ENCODE data around the gene CDC25C.
A peak's percentile ranks its signal among the peaks of the same experiment; 100 is the strongest.

The CDC25C gene

DNA sequence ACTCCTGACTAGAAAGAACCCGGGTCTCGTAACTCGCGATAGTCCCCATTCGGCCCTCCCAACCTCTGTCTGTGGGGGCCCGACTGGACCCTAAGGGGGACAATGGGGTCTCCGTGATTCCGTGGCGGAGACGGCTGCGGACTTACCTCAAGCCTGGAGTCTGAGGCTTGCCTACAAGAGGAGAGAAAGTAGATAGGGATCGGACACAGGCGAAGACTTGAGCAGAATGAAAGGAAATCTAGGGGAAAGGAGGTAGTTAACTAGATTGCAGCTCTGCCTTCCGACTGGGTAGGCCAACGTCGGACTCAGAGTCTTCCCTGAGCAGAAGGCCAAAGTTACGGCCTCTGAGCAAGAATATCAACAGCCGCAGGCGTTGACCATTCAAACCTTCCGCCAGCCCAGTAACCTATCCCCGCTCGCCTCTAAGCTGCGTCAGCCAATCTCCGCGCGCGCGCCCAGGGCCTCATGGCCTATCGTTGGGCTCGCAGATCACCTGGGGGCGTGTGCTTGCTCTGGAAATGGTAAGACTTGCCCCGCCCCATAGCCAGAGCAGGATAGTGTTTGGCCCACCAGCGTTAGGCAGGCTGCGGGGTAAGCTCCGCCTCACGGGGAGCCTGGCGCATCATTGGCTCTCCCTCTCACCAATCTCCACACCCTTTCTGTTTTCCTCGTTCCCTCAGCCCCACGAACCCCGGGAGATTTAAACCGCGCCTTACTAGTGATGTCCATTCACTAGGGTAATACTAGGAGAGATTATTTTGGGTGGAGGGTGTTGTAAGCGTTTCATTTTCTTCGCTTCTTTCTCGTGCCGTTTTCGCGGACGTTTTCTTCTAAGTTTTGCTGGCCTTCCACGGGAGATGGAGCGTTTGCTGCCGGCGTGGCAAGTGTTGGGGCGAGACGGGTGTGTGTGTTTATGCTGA lies at the start of gene CDC25C:
CDC25C (minus strand) TSS at position 356 of the 920 bp plus-strand sequence. CDS start 624 bp downstream, outside the sequence.
- DNase-seq: peak; percentile 99

DNA sequence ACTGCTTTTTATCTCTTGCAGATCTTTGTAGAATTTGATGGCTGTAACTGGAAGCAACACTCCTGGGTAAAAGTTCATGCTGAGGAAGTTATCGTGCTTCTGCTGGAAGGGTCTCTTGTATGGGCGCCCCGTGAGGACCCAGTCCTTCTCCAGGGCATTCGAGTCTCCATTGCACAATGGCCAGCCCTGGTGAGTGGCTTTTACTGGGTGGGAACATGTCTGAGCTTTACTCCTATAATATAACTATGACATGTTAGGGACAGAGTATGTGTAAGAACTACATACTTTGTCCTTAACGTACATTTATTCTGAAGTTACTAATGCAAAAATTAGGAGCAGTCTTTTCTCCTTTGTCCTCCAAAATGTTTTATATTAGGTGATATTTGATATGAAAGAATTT lies 41.0 kb upstream of the CDC25C start:
- no peak for DNase-seq

DNA sequence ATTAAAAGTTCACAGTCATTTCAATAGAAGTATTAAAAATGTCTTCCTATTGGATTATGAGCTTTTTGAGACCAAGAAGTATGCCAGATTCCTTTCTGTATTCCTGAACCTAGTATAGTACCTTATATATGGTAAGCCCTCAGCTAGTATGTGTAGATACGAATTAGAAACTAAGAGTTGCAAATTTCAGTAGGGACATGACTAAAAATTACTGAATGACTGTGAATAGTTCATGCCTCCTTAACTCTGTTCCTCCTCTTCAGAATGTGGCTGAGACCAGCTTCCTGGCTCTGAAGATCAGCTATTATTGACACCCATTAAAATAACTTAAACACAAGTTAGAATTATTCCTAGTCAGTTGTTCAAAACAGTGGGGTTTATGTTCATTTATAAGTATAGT lies 40.6 kb upstream of the CDC25C start:
- DNase-seq: no peak

DNA sequence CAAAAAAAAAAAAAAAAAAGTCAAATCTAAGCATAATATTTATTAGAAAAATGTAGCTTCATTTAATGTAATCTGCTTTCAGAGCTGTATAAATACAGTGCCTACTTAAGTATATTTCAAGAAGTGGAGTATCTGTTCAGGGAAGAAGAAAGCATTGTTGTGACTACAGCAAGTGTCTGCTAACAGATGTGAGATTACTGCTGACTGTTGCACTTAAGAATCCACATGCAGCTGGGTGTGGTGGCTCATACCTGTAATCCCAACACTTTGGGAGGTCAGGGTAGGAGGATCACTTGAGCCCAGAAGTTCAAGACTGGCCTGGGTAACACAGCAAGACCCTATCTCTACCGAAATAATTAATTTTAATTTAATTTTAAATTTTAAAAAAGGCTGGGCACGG lies 39.9 kb upstream of the CDC25C start:
- no peak for DNase-seq

DNA sequence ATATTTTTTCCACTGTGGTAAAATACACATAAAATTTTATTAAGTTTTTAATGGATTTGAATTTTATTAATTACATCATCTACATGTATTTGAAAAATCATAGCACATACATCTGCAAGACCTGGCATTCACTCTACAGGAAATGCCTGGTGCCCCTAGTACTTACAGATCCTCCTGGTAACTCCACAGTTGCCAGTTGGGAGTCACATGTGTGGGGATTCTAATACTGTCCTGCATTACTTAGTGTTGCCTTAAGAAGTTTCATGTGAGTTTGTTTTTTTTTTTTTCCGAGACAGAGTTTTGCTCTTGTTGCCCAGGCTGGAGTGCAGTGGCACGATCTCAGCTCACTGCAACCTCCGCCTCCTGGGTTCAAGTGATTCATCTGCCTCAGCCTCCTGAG lies 38.9 kb upstream of the CDC25C start:
- peak; percentile 44 to 51 (median 51) for DNase-seq

DNA sequence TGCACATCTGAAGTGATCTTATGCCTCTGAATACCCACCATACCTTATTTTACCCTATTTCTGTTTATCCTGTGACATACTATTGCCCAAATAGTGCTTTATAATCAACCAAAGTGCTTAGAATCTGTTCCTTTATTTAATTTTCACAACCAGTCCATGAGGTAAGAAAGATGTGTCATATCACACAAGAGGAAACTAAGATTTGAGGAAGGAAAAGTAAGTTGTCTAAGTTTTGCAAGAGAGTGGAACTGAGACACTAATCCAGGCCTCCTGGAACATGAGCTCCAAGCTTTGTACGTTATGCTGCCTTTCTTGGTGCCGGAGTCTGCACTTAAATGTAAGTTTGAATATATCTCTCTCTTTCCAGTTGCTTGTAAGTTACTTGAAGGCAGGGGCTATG lies 38.1 kb upstream of the CDC25C start:
- DNase-seq: peak; percentile 68 to 94 (median 91)

DNA sequence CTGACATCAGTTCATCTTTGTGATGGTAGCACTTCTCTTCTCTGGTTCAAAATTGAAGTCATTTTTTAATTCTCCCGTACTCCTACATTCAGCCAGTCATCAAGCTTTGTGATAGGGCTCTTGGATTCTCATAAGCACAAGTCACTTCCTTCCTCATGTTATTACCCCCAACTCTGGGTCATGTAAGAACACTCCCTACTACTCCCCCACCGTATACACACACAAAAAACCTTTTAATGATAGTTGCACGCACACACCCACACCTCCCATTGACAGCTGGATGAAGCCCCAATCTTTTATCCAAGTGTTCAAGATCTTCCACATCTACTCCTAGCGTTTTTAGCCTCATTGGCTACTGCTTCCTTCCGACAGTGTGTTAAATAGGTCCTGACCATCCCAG lies 37.7 kb upstream of the CDC25C start:
- peak; percentile 57 to 81 (median 79) for DNase-seq

DNA sequence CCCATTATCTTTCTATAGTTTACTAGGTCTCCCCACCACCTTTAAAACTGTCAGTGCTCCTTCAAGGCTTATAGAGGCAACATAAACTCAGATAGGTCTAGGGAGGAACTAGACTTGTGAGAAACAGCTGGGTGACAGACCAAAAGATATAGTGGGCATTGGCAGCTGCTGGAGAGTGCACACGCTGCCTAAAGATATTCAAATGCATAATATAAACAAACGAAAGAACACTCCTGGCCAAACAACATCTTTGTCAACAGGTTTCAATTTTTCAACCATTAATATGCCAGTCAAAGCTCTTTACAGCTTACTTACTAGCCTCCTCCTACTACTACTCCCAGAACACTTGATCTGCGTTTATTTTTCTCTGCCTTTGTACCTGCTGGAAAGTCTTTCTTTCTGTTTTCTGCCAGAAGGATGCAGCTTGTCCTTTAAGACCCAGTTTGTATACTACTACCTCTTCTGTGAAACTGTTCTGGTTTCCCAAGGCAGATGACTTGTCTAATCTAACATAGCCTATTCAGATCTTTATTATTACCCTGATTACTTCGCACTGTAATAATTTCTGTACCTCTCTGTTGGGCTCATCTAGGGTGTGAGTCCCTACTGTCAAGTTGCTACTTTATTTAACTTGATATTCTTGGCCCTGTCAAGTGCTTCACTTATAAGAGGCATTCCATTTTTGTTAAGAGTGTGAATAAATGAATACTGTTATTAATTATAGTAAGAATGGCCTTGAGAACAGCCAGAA lies 35.2 kb upstream of the CDC25C start:
- DNase-seq: no peak

DNA sequence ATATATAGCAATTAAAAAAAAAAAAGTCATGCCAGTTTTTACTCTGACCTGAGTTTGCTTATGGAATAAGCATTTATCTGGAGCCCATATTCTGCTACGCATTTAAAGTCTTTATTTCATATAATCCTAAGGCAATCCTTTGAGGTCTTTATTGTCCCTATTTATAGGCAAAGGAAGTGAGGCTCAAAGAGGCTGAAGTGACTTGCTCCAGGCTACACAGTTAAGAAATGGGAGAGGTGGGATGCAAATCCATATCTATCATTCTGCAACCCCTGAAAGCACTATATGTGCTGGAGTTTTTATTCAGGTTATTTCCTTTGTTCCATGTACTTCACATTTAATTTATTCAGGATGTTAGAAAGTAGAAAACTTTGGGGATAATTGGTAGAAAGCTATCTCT lies 33.0 kb upstream of the CDC25C start:
- no peak for DNase-seq

DNA sequence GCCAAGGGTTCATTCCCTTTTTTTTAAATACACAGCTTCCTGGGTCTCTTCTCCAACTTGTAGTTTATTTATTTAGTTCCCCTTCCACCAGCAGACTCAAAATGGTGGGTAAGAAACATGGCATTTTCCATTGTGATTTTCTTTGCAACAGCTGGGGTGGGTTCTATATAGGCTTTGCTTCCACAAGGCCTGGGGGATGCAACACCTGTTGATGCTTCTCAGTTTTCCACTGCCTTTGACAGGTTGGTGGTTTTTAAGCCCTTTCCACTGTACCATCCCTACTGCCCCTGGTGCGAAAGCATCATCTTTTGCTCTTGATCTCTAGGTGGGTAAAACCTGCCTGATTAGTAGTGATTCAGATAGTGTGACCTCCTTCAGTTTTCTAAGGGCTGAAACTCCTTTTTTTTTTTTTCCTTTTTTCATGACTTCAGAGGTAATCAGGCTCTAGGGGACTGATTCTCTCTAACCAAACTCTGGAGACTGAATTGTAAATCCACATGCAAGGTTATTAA lies 29.4 kb upstream of the CDC25C start:
- no peak for DNase-seq

DNA sequence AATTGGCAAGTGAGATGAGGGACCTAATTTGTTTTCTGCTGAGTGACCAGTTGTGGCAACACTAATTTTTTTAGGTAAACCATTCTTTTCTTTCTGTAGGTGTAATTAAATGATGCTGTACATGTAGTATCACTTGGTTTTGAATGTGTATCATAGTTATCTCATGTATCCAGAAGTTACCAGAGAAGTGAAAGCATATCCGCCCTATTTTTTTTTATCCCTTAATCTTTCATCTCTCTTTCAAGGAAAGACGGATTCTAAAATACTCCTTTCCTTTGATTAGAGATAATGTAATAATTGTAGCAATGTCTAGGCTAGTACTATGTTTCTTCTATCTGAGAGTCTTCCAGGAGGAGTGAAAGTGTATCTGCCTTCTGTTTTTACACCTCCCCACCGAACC lies 28.0 kb upstream of the CDC25C start:
- DNase-seq: no peak

DNA sequence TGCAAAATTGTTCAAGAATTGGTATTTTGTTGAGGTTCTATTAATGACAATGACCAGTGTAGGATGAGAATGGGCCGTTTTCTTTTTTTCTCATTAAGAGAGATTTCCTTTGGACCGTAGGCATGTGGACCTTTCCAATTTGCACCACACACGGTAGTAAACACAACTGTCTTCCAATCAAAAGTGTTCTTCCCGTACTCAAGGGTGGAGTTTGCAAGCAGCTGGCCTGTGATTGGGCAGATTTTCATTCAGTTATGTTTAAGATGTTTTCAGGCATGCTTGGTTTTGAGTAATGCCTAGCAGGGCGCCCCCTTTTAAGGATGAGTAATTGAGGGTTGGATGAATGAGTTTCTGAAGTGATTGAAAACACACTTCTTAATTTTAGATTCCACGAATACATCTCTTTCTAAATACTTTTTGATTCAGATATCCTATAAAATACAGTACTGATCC lies 23.3 kb upstream of the CDC25C start:
- DNase-seq: peak; percentile 75 to 89 (median 80)

DNA sequence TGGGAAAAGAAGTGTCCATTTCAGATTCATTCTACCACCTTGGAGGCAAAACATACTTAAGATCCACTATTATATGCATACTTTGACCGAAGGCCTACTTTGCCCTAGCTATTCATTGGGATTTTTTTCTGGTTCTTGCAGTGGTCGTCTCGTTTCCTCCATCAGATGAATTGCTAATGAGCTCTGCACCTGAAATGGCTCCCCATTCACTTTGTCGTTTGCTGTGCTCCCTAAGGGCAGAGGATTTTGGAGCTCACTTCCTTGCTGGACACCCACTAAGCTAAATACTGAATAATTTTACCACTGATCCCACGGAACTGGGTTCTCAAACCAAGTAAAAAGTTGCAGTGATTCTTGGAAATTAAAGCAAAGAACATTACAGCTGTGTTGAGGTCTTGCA lies 22.8 kb upstream of the CDC25C start:
- DNase-seq: no peak

DNA sequence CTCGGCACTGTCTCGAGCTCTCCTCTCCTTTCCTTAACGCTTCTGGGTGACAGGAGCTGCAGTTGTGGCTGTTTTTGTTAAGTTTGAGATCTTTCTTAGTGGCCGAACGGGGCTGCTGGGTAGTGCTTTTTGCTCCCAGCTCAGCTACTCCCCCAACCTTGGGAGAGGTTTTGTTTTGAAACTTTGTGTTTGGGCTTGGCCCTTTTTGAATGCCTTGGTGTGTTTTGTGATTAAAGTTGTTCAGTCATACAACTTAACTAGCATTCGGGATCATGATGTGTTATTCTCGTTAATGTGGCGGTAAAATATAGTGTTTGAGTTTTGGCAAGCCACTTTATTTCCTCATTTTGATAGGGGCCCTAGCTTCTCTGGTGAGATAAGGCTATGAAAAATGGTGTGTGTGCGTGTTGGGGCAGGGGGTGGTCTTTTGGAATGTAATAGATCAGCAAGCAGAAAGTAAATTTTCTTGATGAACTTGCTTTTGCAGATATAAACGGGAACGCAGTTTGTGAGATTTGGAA lies 22.0 kb upstream of the CDC25C start:
- DNase-seq: peak in 2 of 3 donors; percentile 7 to 24

DNA sequence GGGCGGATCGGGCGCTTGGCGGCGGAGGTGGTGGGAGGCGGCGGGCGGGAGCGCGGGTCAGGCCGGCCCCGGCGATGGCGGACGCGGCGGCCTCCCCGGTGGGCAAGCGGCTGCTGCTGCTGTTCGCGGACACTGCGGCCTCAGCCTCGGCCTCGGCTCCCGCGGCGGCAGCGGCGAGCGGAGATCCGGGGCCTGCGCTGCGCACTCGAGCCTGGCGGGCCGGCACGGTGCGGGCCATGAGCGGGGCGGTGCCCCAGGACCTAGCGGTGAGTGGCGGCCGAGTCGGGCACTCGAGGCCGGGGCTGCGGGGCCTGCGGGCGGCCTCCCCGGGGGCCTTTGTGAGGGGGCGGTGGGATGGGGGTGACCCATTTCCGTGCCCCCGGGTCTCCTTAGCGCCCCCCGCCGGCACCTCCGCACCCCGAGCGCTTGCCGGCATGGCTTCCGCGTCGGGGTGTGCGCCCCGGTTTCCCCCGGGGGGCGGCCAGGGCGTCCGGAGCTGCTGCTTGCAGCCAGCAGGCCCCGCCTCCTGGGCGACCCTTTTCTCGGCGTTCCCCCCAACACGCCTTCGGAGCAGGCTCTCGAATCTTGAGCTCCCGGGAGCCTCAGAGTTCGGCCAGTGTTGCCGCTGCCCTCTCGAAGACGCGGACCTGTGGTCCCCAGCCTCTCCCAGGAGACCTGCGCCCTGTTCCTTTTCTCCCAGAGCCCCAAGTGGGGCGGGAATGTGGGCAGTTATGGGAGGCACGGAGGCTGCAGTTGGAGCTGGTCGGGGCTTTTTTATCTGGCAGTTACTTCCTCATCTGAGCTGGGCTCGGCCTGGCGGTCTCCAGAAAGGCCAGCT lies 21.3 kb upstream of the CDC25C start:
- peak; percentile 88 to 91 (median 89) for DNase-seq

DNA sequence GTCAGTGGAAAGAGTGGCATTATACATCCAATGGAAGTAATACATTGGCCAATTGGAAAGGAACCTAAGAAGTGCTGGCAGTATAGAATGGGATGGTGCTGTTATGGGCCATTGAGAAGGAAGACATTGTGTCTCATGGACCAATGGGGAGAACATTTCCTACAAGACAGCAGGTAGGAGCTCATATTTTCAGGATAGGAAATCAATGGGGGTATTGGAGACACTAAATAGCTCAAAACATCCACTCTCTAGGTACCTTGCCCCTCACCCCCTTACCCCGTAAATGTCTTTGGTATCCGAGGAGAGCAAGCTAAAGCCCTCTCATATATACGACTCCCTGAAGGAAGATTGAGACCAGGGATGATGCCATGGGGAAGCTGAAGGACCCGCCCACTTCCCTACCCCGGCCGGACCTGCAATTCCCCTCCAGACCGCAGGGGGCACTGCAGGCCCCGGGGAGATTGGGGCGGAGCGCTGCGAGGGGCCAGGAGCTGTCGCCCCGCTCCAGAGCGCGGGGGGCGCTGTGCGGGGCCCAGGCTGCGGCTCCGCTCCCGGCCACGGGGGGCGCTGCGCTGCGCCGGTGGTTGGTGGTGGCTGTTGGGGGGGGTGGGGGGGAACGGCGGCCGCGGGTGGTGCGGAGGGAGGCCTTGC lies 20.6 kb upstream of the CDC25C start, which contains the start of gene KDM3B:
KDM3B (plus strand) TSS at position 615 of the 651 bp plus-strand sequence. CDS start 111 bp downstream, outside the sequence.
- DNase-seq: peak; percentile 91 to 95 (median 95)

DNA sequence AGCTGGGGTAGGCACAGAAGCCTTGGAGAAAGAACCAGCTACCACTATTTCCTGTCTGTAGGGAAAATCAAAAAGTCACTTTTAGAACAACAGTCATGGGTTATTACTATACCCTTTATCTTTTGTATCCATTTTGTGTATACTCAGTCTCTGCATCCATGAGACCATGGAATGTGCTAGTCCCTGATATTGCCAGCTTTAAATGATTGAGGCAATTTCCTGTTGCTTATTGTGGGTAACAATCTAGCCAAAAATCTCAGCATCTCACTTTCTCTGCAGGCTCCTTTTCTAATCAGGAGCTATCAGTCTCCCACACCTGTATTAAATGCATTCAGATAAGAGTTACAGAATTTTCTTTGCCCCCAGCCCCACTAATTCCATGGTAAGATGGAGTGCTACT lies 19.9 kb upstream of the CDC25C start:
- DNase-seq: no peak

DNA sequence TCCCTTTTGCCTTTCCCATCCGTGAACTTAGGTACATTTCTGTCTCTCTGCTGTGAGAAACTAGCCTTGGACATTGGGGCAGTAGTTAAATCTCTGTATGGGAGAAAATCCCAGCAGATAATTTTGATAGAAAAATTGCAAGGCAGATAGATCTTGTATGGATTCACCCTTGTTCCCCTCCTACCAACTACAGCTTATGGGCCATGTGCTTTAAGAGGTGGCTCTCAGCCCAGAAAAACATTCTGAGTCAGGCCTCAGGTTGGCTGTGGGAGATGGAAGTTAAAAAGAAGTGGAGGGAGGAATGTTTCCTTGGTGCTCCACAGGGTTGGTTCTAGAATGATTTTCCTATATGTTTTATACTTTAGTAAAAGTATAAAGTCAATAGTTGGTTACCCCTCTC lies 19.5 kb upstream of the CDC25C start:
- no peak for DNase-seq

DNA sequence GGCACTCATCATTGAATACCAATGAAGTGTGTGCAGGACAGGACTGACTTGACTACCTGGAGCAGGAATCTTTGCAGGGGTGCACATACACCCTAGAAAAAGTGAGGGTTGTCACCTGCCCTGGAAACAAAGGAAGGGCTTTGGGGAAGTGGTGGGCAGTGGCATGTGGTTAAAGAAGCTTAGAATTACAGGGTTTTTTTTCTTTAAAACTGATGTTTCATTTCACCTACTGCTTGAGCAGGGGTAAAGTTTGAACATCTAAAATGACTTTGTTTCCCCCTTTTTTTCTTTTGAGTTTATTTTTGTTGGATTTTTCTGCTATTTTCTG lies 18.9 kb upstream of the CDC25C start:
- DNase-seq: no peak

DNA sequence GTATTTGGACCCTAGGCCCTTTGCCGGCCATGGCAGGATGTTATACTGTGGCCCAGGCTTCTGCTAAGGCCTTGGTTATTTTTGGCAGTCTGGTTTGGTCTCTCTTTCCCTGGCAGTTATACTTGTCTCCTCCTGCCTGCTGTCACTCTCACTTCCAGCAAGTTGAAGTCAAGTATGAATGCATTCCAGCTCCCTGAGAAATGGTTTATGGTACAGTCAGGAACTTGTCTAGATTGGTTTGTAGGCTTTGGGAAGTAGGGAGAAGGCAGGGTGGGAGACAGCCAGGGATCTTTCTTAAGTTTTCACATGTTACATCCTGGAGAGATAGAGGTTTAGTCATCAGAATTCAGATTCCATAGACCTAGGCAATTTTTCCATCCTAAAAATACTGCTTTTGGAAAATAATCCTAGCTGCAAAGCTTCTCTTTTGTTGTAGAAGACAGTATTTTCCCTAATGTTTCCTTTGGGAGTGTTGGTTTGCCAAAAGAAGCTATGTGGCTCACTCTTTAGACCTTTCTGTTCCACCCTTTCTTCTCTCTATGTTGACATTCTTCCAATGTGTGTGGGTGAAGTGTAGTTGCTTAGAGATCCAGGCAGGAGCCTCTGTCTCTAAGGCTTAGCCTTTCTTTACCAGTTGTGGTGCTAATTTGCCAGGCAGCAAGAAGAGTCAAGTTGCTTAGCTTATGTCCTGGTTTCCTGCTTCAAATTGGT lies 18.4 kb upstream of the CDC25C start:
- no peak for DNase-seq

DNA sequence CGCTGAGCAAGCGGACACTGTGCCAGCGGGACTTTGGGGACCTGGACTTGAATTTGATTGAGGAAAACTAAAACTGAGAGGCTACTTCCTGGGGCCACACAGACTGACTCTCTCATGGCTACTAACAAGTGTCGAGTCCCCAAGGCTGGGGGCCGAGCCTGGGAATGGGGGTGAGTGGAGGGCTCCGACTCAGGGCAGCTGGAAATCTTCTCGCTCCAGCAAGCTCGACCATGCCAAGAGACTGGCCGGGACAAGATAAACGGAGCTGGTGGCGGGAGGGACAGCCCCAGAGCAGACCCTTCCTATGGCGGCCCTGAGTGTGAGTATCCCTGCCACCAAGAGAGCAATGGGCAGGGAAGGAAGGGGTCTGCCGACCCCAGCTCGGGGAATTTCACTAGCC lies 15.3 kb upstream of the CDC25C start:
- DNase-seq: no peak
